Ureter (tissue), 1 donor: ENCODE data around the gene ARHGAP30. TPM values are rescaled to one million over a fixed set of nuclear protein-coding genes. Genes with fewer than 3 reads are reported as not detected.
A peak's percentile ranks its signal among the peaks of the same experiment; 100 is the strongest.
"Not testable (repeated sequence)": the region's sequence is repeated elsewhere in the genome, so short reads cannot be mapped to it uniquely, and the experiment has no call there.

Experiments used
- DNase-seq: peaks from one replicate; pipeline ENCODE4 v3.0.0-alpha.2; 2020; ENCODE audit warnings: low spot score
- total RNA-seq: library from RNA; stranded (reverse); gene quantifications from one replicate; pipeline ENCODE4 v1.2.4, GENCODE V29; 2023
- donor health status: DM: yes; HTN: yes; CAD: no.

ARHGAP30 gene
- total RNA-seq, 1 donor from 2014 or later, result 12.1 TPM

GRCh38 chr1:161072751-161073449, 3.2 kb upstream of the ARHGAP30 start:
- no peak for DNase-seq

GRCh38 chr1:161071886-161072371, 2.2 kb upstream of the ARHGAP30 start:
- DNase-seq, result no peak

- DNase-seq, result no peak
These were observed 1.1 kb upstream of the ARHGAP30 start for GRCh38 chr1:161070761-161071160.

GRCh38 chr1:161069241-161069640, 450 bp downstream of the ARHGAP30 start:
- DNase-seq, result no peak

- peak; percentile 83 for DNase-seq
These were observed 1.1 kb downstream of the ARHGAP30 start for GRCh38 chr1:161068306-161069234.

- DNase-seq, result no peak
These were observed 3.0 kb downstream of the ARHGAP30 start for GRCh38 chr1:161066694-161067093.

GRCh38 chr1:161065681-161066080, 4.0 kb downstream of the ARHGAP30 start:
- not testable (repeated sequence) for DNase-seq

GRCh38 chr1:161063936-161064335, 5.8 kb downstream of the ARHGAP30 start:
- not testable (repeated sequence) for DNase-seq

- DNase-seq, result no peak
These were observed 8.3 kb downstream of the ARHGAP30 start for GRCh38 chr1:161061419-161061818.

GRCh38 chr1:161059293-161059692, 10.4 kb downstream of the ARHGAP30 start:
- no peak for DNase-seq

GRCh38 chr1:161054805-161055204, 14.9 kb downstream of the ARHGAP30 start:
- no peak for DNase-seq

GRCh38 chr1:161054232-161054631, 15.5 kb downstream of the ARHGAP30 start:
- DNase-seq, result no peak

- DNase-seq, result no peak
These were observed 16.8 kb downstream of the ARHGAP30 start for GRCh38 chr1:161052899-161053298.

GRCh38 chr1:161051219-161051618, 18.5 kb downstream of the ARHGAP30 start:
- no peak for DNase-seq

- DNase-seq, result no peak
These were observed 20.6 kb downstream of the ARHGAP30 start for GRCh38 chr1:161048949-161049722.

GRCh38 chr1:161047436-161048420, 22.0 kb downstream of the ARHGAP30 start:
- DNase-seq, result no peak

- DNase-seq, result no peak
These were observed 23.0 kb downstream of the ARHGAP30 start for GRCh38 chr1:161046605-161047228.

- DNase-seq, result peak; percentile 96
These were observed 23.7 kb downstream of the ARHGAP30 start, which contains the start of gene USF1 for GRCh38 chr1:161045736-161046604. Gene USF1 (minus strand): TSS chr1:161045977. CDS start chr1:161043275, 2,702 bp downstream.
